ENCODE measurements around the gene VWC2. TPM values are rescaled to one million over a fixed set of nuclear protein-coding genes. Genes with fewer than 3 reads are reported as not detected.

The VWC2 gene
- total and polyA plus RNA-seq, 2 of the 4 experiments (the other 2 are of a cell fraction): not detected

DNA sequence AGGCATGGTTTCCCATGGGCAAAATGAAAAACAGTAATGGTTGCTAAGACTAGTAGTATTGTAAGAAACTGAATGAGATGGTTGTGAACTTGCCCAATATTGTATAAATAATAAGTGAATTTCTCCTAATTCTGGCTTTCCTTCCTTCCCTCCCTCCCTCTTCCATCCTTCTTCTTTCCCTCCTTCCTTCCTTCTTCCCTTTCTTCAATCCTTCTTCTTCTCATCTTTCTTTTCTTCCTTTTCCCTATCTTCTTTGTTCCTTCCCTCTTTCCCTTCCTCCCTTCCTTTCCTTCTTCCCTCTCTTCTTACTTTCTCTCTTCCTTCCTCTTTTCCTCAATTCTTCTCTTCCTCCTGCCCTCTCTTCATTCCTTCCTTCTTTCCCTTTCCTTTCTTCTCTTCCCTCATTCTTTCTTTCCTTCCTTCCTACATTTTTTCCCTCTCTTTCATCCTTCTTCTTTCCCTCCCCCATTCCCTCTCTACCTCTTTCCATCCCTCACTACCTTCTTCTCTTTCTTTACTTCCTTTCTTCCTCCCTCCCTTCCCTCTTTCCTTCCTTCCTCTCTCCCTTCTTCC is 4.1 kb upstream of the VWC2 start:
- no peak overlapping the region for H2BK20ac ChIP-seq (ENCODE audit: low read depth, low read length)
- ATAC-seq (ENCODE audit: low read depth) (no peak), DNase-seq (no peak)
- H3K27ac ChIP-seq (ENCODE audit: insufficient read depth, low read length): no peak overlapping the region
- H4K91ac ChIP-seq (ENCODE audit: insufficient read depth, low read depth, low read length): no peak overlapping the region
- no peak overlapping the region for H2AK9ac ChIP-seq (replicated peaks; ENCODE audit: low read depth, low read length, poor library complexity)
- POLR2A ChIA-PET (ENCODE audit: unreplicated experiment): no interaction called here
- H3K14ac ChIP-seq (replicated peaks; ENCODE audit: low read depth, low read length): no peak overlapping the region
- no peak overlapping the region for H4K8ac ChIP-seq (ENCODE audit: low read depth in 2 of 2, low read length in 2 of 2)
- H2BK120ac ChIP-seq (ENCODE audit: low read depth, low read length): no peak overlapping the region
- H3K4ac ChIP-seq (ENCODE audit: low read depth, low read length): no peak overlapping the region
- H2AK5ac ChIP-seq (ENCODE audit: low read depth, low read length): no peak overlapping the region
- H2BK15ac ChIP-seq (ENCODE audit: low read depth, low read length): no peak overlapping the region
- TF ChIP-seq BHLHE40 (IDR thresholded peaks at IDR 0.05; ENCODE audit: low read depth, low read length): no peak
- TF ChIP-seq MAFK (IDR thresholded peaks at IDR 0.05; ENCODE audit: low read depth, low read length): no peak
- no peak for TF ChIP-seq RAD21 (IDR thresholded peaks at IDR 0.05; ENCODE audit: low read length)
- TF ChIP-seq POLR2A (IDR thresholded peaks at IDR 0.05; ENCODE audit: low read depth, low read length): no peak
- no peak for TF ChIP-seq CEBPB (IDR thresholded peaks at IDR 0.05; ENCODE audit: low read depth, low read length)
- no peak for TF ChIP-seq SMC3 (IDR thresholded peaks at IDR 0.05; ENCODE audit: low read depth, low read length)
- TF ChIP-seq RFX5 (IDR thresholded peaks at IDR 0.05; ENCODE audit: low read depth, low read length): no peak
- TF ChIP-seq RCOR1 (IDR thresholded peaks at IDR 0.05; ENCODE audit: insufficient replicate concordance, low read length): no peak
- no peak for TF ChIP-seq CHD1 (IDR thresholded peaks at IDR 0.05; ENCODE audit: low read depth, low read length)
- TF ChIP-seq, protein P1, sequence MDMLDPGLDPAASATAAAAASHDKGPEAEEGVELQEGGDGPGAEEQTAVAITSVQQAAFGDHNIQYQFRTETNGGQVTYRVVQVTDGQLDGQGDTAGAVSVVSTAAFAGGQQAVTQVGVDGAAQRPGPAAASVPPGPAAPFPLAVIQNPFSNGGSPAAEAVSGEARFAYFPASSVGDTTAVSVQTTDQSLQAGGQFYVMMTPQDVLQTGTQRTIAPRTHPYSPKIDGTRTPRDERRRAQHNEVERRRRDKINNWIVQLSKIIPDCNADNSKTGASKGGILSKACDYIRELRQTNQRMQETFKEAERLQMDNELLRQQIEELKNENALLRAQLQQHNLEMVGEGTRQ (IDR thresholded peaks at IDR 0.05; ENCODE audit: low read depth, low read length): no peak
- TF ChIP-seq, protein P2, sequence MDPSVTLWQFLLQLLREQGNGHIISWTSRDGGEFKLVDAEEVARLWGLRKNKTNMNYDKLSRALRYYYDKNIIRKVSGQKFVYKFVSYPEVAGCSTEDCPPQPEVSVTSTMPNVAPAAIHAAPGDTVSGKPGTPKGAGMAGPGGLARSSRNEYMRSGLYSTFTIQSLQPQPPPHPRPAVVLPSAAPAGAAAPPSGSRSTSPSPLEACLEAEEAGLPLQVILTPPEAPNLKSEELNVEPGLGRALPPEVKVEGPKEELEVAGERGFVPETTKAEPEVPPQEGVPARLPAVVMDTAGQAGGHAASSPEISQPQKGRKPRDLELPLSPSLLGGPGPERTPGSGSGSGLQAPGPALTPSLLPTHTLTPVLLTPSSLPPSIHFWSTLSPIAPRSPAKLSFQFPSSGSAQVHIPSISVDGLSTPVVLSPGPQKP (IDR thresholded peaks at IDR 0.05; ENCODE audit: borderline replicate concordance, low read depth, low read length): no peak
- no peak for TF ChIP-seq FOS (IDR thresholded peaks at IDR 0.05; ENCODE audit: low read depth, low read length)
- TF ChIP-seq, protein P3, sequence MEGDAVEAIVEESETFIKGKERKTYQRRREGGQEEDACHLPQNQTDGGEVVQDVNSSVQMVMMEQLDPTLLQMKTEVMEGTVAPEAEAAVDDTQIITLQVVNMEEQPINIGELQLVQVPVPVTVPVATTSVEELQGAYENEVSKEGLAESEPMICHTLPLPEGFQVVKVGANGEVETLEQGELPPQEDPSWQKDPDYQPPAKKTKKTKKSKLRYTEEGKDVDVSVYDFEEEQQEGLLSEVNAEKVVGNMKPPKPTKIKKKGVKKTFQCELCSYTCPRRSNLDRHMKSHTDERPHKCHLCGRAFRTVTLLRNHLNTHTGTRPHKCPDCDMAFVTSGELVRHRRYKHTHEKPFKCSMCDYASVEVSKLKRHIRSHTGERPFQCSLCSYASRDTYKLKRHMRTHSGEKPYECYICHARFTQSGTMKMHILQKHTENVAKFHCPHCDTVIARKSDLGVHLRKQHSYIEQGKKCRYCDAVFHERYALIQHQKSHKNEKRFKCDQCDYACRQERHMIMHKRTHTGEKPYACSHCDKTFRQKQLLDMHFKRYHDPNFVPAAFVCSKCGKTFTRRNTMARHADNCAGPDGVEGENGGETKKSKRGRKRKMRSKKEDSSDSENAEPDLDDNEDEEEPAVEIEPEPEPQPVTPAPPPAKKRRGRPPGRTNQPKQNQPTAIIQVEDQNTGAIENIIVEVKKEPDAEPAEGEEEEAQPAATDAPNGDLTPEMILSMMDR (conservative IDR thresholded peaks at IDR 0.05; ENCODE audit: low read depth, low read length): no peak
- no peak for TF ChIP-seq NFE2L2 (IDR thresholded peaks at IDR 0.05; ENCODE audit: low read depth, low read length)
- TF ChIP-seq MAZ (IDR thresholded peaks at IDR 0.05; ENCODE audit: borderline replicate concordance, low read depth, low read length): no peak
- dilution Hi-C loops (cut with HindIII; ENCODE audit: low sequenced_read_pairs, unreplicated experiment) (no loop called here), in situ Hi-C loops (cut with MboI; ENCODE audit: low sequenced_read_pairs) (no loop called here), intact Hi-C loops (cut with micrococcal nuclease) (no loop called here)
- no peak overlapping the region for H3K23ac ChIP-seq (ENCODE audit: low read depth, low read length)
- H3K18ac ChIP-seq (ENCODE audit: low read depth, low read length): no peak overlapping the region
- no peaks in the 10 kb centered on the region for H3K9me1 ChIP-seq (ENCODE audit: insufficient read depth, low read length)
- no peaks in the 10 kb centered on the region for H3K36me3 ChIP-seq (ENCODE audit: control insufficient read depth, insufficient read depth, low read length)
- no peak overlapping the region for H3K9ac ChIP-seq (ENCODE audit: low read depth, low read length)
- H3K56ac ChIP-seq (ENCODE audit: extremely low read depth, insufficient read depth, low read length): no peak overlapping the region
- BruUV-seq (replicated peaks): no TSS peak
- CTCF ChIA-PET: no interaction called here
- H4K20me1 ChIP-seq (ENCODE audit: insufficient read depth, low read length): no peaks in the 10 kb centered on the region
- H3K79me1 ChIP-seq (ENCODE audit: low read depth in 1 of 2, low read length in 2 of 2): no peaks in the 10 kb centered on the region
- H3K4me3 ChIP-seq (ENCODE audit: insufficient read depth, low read depth, low read length): no peak overlapping the region
- peaks cover 2% of the 10 kb centered on the region; the same call in 1 of the 2 replicates for H3K9me3 ChIP-seq (ENCODE audit: control insufficient read depth, insufficient read depth, low read length)
- H3K4me1 ChIP-seq (ENCODE audit: control insufficient read depth, insufficient read depth, low read length): no peaks in the 10 kb centered on the region
- H3K4me2 ChIP-seq (ENCODE audit: low read depth, low read length): no peak overlapping the region
- no peak overlapping the region for H2BK5ac ChIP-seq (ENCODE audit: low read depth, low read length, poor library complexity, severe bottlenecking)
- H2AFZ ChIP-seq (replicated peaks; ENCODE audit: low read length, poor library complexity): no peak overlapping the region
- H3K27me3 ChIP-seq (ENCODE audit: control insufficient read depth, insufficient read depth, low read length): peaks cover under 1% of the 10 kb centered on the region; the same call in 1 of the 2 replicates
- no peak overlapping the region for H4K5ac ChIP-seq (ENCODE audit: low read depth, low read length)

All from IMR-90 (cell line).